GM11168 (cell line): ENCODE data around the gene HOXC11.

Source experiments
- in situ Hi-C: fragments of 300-500 bp; cut with MboI; formaldehyde crosslinking; loops from one replicate; pipeline ENCODE4 v1.12.0; 2022; ENCODE audit warnings: low sequenced_read_pairs; ENCODE audit not compliant: unreplicated experiment

Gene HOXC11

DNA sequence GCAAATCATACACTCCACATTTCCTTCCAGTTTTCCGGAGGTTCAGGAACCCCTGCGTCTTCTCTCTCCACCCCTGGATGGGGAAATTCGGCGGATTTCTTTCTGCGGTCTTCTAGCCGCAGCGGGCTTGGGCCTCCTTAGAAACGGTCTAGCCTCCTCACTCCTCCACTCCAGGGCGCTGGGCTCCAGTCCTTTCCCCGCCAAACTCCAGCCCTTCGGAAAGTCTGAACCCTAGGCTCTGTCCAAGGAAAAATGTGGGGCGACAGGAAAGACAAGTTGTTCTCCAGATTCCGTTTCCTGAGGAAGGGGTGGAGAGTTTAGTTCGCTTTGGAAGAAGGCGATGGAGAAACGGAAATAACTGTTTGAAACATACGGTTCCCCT lies 10.6 kb downstream of the HOXC11 start:
- in situ Hi-C loops, result no loop called here

DNA sequence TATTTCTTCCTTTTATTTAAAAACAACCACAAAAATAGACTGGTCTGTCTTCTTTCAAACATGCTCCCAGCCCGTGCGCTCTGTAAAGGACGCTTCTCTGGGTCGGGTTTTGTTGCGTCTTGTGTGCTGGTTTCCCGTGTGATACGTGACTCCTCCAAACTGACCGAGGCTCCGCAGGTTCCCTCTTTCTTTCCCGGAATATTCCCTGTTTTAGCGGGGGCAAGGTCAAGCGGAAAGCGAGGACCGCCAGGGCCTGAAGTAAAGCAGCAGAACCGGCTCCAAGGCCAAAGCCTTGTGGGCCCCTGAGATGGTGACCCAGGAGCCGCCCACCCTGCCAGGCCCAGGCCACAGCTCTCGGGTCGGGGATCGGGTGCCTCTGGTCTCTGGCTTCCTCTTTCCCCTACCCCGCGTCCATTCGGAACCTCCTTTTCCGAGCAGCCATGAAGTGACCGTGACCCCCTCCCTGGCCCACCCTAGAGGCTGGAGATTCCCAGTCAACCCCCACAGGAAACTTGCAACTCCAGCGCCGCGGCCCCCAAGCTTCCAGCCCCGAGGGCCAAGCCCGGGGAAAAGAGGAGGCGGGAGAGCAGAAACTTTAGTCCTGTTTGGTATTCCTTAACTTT lies 11.1 kb downstream of the HOXC11 start:
- in situ Hi-C loops, result no loop called here

DNA sequence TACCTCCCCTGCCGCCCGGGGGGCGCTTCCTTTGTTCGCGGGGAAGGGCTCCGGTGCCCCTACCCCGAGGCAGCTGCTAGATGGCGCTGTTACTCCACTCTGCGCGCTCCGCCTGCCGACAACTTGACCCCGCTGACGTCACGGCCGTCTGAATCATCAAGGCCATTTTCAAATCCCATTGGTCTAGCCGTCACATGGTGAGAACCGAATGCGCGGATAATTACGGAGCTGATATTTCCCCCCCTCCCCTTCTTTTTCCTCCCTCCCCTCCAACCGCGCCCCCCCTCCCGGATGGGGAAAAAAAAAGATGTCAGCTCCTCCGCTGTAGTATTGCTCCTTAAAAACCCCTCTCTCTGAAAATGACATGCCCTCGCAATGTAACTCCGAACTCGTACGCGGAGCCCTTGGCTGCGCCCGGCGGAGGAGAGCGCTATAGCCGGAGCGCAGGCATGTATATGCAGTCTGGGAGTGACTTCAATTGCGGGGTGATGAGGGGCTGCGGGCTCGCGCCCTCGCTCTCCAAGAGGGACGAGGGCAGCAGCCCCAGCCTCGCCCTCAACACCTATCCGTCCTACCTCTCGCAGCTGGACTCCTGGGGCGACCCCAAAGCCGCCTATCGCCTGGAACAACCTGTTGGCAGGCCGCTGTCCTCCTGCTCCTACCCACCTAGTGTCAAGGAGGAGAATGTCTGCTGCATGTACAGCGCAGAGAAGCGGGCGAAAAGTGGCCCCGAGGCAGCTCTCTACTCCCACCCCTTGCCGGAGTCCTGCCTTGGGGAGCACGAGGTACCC lies 12.2 kb downstream of the HOXC11 start, which contains the start of gene HOXC10:
Gene HOXC10 (plus strand): TSS at position 246 of the 791 bp plus-strand sequence. CDS start 114 bp downstream, at position 360.
- in situ Hi-C loops, result no loop called here

DNA sequence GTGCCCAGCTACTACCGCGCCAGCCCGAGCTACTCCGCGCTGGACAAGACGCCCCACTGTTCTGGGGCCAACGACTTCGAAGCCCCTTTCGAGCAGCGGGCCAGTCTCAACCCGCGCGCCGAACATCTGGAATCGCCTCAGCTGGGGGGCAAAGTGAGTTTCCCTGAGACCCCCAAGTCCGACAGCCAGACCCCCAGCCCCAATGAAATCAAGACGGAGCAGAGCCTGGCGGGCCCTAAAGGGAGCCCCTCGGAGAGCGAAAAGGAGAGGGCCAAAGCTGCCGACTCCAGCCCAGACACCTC lies 12.7 kb downstream of the HOXC11 start:
- in situ Hi-C loops, result no loop called here

DNA sequence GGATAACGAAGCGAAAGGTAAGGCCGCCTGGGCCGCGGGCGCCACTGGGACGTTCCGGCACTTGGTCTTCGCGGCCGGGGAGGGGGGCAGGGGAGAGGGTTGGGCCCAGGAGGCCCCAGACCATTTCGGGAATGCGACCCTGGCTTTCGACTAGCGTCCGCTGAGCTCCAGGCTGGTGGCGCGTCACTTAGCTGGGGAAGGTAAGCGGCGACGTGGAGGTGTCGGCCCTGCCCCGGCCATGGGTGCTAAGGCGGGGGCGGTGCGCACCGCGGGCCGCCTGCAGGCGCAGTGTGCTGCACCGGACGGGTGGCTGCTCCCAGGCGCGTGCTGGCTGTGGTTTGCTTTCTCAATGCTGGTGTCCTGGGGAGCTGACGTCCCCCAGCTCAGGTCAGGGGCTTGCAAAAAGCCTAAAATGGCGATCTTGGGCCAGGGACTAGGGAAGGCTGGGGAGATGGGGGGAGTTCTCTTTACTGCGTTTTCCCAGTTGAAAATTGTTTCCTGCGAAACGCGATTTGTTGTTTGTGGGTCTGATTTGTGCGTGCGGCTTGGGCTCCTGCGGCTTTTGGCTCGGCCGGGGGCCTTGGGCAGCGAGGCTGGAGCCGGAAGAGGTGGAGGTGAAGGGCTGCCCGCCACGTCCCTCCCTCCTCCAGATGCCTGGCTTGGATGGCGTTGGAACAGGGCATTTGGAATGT lies 13.2 kb downstream of the HOXC11 start:
- in situ Hi-C loops, result no loop called here

DNA sequence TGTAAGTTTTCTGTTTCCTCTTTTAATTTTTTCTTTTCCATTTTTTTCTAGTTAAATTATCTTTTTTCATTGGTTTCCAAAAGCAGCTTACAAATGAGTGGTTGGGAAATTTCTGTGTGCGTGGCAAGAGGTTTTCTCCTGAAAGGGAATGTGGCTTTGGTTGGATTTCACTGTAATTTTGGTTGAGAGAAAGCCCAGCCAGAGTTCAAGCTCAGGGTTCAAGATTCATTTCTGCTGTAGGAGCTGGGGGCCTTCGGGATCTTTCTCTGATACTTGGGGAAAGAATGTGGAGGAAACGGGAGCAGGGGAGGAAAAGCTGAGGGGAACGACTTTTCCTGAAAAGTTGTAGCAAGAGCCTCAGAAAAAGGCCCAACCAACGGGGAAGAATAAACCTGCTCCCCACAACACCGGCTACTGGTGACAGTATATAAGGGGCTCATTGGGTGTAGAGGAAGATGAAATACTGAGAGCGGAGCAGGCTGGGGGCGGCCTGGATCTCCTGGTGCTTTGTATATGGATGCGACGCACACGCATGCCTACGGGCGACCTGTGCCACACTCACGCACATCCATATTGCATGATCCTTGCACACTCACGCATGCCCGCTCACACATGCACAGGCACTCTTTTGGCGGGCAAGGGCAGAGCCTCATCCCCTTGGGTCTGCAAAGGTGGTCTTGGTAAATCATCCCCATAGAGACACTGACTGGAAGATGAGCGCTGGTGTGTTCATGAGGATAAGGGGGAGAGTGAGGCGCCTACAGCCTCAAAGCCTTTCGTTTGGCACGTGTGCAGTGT lies 14.0 kb downstream of the HOXC11 start:
- in situ Hi-C loops, result no loop called here

DNA sequence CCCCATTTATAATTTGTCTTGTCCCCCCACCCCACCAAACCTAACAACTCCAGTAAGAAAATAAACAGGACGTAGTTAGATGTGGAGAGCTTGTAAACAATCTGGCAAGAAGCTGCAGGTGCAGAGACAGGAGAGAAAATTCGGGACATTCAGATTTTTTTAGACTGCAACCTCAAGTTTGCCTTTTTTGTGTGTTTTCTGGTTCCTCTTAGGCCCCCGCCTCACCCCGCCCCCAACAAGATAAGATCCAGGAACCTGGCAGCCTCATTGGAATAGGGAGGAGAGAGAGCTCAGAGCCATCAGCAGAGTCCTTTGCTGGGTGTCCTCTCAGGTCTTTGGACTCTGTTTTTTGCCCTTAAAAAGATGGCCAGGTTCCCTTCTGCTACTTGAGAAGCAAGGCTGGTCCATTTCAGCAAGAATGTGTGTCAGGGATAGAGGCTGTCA lies 14.9 kb downstream of the HOXC11 start:
- in situ Hi-C loops, result no loop called here

DNA sequence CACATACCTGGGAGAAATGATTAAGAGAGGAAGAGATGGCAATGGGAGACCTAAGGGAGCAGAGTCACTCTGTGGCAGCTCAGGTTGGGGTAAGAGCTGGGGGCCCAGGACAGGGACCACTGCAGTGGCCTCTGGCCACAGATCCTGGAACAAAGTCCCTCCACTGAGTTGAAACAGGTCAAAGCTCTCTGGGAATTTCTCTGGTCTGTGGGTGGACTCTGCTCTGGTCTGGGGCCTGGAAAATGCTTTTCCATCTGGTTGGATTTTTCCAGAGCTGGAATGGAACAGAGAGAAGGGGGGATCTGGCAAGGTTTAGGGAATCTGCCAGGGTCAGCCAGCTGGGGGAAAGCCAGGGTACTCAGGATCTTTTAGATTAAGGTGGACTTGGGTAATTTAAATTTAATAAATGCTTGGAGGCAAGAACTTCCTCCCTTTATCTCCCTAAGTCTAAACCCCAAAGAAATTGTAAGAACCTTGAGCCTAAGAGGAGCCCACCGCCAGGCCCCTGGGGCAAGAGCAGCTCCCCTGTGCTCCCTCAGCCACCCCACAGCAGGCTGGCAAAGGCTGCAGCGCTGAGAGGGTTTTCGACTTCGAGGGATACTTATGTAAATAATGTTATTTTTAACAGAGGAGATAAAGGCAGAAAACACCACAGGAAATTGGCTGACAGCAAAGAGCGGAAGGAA lies 15.8 kb downstream of the HOXC11 start:
- in situ Hi-C loops, result no loop called here

DNA sequence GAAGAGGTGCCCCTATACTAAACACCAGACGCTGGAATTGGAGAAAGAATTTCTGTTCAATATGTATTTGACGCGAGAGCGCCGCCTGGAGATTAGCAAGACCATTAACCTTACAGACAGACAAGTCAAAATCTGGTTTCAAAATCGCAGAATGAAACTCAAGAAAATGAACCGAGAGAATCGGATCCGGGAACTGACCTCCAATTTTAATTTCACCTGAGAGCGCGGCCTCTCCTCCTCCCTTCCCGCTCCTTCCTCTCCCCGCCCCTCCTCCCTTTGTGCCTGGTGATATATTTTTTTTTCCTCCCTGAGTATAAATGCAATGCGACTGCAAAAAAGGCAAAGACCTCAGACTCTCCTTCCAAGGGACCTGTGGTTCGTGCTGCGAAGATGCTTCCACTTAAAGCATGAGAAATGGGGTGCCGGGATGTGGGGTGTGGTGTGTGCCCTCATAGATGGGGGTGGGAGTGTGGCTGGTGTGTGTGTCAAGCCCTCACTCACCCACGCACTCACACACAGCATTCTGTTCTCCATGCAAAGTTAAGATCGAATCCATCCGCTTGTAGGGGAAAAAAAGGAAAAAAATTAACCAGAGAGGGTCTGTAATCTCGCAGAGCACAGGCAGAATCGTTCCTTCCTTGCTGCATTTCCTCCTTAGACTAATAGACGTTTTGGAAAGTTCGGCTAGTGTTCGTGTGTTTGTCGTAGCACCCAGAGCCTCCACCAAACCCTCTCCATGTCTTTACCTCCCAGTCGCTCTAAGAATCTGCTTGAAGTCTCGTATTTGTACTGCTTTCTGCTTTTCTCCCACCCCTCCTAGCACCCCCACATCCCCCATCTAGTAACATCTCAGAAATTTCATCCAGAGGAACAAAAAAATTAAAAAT lies 16.5 kb downstream of the HOXC11 start:
- in situ Hi-C loops, result no loop called here

DNA sequence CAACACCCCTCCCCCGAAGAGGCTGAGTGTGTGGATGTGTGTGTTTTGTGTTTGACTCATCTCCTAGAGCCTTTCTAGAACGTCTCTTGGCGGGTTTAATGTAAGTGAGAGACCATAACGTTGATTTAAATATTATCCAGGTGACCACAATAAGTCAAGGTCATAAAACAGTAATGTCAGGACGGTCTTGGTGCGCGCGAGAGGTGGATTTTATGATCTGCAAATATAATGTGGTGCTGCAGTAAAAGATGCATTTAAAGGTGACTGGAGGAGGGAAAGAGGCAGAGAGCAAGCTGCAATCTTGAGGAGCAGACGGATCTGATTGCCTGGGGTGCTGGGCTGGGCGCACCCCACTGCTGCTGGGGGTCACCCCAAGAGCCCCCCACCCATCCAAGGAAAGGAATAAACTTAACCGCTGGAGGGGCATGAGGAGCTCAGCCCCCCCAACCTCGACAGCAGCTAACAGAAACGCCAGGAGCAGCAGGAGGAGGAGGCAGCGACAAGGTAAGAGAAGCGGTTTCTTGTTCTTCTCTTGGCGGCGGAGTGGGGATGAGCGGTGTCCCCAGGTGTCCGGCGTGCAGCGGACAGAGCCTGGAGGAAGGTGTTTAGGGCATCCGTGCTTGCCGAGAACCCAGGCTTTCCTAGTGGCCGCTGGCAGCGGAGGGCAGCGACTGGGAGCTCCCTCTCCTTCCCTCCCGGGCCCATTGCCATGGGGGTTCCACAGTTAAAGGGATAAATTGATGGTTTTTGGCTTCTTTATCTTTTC lies 17.6 kb downstream of the HOXC11 start:
- in situ Hi-C loops, result no loop called here

DNA sequence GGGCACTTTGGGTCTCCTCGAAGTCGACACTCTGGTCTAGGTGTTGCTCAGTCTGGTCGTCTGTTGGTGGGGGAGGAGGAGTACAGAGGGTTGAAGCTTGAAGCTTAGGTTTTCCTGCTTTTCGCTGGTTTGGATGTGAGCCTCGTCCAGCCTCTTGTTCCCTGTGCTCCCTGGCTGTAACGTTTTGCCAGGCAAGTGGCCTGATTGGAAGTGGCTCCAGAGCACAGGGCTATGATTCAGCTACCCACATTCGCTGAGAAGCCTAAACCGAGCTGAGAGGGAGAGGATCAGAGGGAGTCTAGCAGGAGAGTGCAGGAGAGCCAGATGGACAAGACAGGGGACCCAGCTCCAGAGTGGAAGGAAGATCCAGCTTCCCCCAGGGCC lies 18.1 kb downstream of the HOXC11 start:
- in situ Hi-C loops, result no loop called here

DNA sequence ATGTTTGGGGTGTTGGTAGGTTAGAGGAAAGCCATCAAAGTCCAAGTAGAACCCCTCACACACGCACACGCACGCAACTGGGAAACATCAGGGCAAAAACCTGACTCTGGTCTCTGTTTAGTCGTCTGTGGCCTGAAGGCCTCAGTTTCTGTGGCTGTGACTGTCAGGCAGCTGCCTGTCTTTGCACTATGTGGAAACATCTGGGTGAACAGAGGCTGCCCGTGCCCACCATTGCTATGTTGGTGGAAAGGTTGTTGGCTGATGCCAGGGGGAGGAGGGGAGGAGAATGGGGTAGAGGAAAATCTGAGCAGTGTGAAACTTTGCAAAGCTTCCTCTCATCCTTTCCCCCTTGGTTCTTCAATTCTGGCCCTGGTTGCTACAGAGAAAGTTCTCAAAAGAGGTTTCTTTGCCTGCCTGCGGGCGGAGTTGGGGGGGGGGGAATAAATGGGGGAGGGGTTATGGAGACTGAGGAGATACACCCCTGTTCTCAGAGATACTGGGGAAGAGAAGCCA lies 19.5 kb downstream of the HOXC11 start:
- in situ Hi-C loops, result no loop called here

DNA sequence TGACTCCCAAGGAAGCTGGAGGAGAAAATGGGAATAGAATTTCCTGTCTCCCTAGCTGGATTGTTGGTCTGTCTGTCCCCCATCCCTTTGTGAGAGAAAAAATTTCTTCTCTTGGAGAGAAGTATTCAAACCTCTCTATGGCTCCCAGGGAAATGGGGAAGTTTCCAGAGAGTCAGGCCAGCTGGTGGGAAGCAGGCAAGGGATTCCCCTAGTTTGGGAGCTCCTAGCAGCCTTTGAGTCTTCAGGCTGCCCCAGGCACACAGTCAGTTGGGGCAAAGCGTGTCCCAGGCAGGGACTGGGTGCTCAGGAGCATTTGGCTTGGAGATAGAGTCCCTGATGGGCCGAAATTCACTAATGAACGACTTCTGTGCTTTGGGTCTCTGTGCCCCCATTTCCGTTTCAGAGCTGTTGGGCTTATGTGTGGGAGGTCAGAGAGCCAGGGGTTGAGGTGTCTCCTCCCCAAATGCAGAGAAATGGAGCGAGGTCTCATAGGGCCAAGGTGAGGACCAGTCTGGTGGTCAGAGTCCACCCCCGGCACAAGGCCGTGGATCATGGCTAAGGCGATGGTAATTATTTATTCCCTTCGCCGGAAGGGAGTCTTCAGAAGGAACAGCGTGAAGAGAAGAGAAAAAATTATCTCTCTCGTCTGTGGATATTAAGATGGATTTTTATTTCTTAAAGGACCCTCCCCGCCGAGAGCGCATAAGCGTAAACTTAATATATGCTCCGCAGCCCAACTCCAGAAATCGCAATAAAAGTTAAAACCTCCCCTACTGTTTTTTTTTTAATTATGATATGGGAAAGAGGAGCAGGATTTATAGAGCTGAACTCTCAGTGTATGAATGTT lies 20.5 kb downstream of the HOXC11 start:
- in situ Hi-C loops, result no loop called here

DNA sequence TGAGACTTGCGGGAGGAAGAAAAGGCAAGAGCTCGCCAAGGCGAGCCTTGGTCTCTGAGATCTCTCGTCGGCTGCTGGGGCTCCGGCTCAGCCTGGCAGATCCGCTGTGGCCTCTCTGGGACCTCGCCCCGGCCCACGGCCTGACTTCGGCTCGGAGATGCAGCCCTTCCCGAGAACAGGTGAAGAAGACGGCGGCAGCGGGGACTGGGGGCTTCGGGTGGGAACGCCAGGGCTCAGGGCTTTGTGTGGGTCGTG lies 21.0 kb downstream of the HOXC11 start:
- in situ Hi-C loops, result no loop called here

DNA sequence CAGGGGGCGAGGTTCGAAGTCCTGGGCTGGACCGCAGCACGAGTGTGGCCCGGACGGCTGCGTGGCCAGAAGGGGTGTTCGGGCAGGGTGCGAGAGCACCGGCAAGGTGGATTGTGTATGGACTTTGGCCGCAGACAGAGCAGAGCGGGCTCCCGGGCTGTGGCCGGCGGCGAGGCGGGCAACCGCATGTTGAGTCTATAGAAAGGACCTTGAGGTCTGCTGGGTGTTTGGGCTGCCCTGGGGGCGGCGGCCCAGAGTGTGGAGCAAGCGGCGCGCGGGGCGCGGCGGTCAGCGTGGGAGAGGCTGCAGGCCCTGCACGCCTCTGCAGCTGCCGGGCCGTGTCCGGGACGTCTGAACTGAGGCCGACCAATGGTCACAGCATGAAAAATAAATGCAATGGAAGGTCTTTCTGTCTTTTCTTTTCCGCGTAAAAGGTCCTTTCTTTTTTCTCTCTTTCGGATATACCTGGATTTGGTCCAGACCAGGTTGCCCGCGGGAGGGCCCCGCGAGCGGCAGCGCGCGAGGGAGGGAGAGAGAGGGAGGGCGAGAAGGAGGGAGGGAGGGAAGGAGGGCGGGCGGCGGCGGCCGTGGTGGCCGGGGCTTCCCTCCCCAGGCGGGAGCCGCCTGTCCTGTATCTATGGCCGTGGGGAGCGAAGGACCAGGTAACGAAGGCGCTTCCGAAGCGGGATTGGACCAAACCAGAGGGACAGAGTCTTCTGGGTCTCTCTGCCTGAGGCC lies 21.5 kb downstream of the HOXC11 start:
- in situ Hi-C loops, result no loop called here

DNA sequence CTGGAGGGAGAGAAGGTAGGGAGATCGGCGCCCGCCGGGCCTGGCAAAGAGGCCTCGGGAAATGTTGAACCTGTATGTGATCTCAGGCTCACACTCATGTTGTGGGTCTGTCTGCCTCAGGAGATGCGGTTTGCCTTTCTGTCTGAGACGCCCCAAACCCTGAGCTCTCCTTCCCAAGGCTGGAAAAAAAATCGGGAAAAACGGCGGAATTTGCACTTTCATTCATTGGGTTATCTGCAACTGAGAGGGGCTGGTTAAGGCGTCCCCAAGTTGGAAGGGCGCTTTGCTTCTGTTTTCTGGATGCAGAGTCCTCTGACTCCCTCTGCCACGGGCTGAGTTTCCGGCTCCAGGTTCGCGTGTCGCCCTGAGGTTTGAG lies 22.1 kb downstream of the HOXC11 start:
- in situ Hi-C loops, result no loop called here
